PFSK-1 (cell line): ENCODE measurements around the gene CCDC106.

Experiments used
- FOXP2 ChIP-seq: optimal IDR thresholded peaks from 2 replicates; pipeline ENCODE3; 2011; ENCODE audit warnings: borderline replicate concordance, control low read depth, inconsistent platforms; ENCODE audit not compliant: insufficient read depth; ENCODE audit errors: extremely low read length, extremely low read depth
- POLR2AphosphoS5 ChIP-seq: IDR thresholded peaks from 2 replicates; pipeline ENCODE4 v1.6.1; 2012; ENCODE audit warnings: low read depth, mild to moderate bottlenecking, control low read depth, low read length, moderate library complexity
- SIN3A ChIP-seq: IDR thresholded peaks from 2 replicates; pipeline ENCODE4 v1.6.1; 2012; ENCODE audit warnings: mild to moderate bottlenecking, low read length, moderate library complexity, borderline replicate concordance; ENCODE audit not compliant: insufficient read depth
- TAF1 ChIP-seq: IDR thresholded peaks from 2 replicates; pipeline ENCODE4 v1.6.1; 2012; ENCODE audit warnings: low read length, control low read depth, borderline replicate concordance; ENCODE audit not compliant: insufficient read depth
- TF ChIP-seq, protein P1 (sequence below), 2 experiments: IDR thresholded peaks; 2 replicates each; pipeline versions ENCODE4 v1.6.1 to v1.8.0; 2011 to 2012; ENCODE audit warnings: low read depth in 2 of 2, low read length in 2 of 2, control low read depth in 1 of 2, inconsistent platforms in 1 of 2, mild to moderate bottlenecking in 1 of 2, moderate library complexity in 1 of 2; ENCODE audit not compliant: insufficient read depth in 1 of 2

Gene CCDC106

DNA sequence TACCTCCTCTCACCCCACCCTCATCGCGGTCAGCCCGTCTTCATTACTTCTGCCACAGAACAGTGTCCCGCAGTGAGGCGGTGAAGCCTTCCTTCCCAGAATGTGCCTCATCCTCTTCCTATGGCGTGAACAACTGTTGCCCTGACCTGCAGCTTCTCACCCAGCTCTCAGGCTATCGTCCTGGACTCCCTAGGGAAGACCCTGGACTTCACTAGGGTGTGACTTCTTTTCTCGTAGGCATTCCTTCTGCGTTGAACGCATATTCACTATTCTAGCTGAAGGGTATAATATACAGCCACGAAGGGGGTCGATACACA, 41.6 kb upstream of the CCDC106 start:
- TF ChIP-seq SIN3A (no peak), TAF1 (no peak), FOXP2 (no peak), POLR2AphosphoS5 (no peak)

DNA sequence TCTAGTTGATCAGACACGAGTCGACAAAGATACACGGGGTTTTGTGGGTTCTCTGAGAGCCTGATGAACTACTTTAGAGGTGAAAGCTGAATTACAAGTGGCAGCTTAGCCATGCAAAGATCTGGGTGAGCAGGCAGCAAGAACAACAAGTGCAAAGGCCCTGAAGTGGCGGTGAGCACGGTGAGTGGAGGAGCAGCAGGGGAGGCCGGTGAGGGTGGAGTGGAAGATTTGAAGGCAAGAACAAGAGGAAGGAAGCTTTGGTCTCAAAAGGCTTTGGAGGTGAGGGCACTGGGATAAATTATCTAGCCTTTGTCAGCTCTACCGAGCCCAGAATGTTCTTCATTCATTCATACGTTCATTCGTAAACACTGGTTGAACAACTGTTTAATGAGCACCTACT, 41.2 kb upstream of the CCDC106 start:
- TF ChIP-seq TAF1 (no peak), SIN3A (no peak), POLR2AphosphoS5 (no peak), FOXP2 (no peak)
- TF ChIP-seq, protein P1, sequence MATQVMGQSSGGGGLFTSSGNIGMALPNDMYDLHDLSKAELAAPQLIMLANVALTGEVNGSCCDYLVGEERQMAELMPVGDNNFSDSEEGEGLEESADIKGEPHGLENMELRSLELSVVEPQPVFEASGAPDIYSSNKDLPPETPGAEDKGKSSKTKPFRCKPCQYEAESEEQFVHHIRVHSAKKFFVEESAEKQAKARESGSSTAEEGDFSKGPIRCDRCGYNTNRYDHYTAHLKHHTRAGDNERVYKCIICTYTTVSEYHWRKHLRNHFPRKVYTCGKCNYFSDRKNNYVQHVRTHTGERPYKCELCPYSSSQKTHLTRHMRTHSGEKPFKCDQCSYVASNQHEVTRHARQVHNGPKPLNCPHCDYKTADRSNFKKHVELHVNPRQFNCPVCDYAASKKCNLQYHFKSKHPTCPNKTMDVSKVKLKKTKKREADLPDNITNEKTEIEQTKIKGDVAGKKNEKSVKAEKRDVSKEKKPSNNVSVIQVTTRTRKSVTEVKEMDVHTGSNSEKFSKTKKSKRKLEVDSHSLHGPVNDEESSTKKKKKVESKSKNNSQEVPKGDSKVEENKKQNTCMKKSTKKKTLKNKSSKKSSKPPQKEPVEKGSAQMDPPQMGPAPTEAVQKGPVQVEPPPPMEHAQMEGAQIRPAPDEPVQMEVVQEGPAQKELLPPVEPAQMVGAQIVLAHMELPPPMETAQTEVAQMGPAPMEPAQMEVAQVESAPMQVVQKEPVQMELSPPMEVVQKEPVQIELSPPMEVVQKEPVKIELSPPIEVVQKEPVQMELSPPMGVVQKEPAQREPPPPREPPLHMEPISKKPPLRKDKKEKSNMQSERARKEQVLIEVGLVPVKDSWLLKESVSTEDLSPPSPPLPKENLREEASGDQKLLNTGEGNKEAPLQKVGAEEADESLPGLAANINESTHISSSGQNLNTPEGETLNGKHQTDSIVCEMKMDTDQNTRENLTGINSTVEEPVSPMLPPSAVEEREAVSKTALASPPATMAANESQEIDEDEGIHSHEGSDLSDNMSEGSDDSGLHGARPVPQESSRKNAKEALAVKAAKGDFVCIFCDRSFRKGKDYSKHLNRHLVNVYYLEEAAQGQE (IDR thresholded peaks at IDR 0.05; ENCODE audit: insufficient read depth in 1 of 2, low read depth in 2 of 2, low read length in 2 of 2), result no peak

DNA sequence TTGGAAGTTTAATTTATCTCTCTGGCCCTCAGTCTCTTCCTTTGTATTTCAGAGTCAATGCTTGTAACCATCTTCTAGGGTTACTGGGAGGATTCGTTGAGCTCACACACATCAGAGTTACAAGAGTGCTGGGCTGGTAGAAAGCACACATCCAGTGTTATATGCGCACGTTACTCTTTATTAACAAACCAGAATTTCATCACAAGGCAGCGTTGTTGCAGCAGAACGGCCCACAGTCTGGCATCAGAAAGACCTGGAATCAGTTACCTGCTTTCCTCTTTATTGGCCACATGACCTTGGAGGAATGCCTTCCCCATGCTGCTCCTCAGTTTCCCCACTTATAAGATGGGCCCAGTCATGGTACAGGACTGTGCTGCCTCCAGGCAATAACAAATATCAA, 38.7 kb upstream of the CCDC106 start:
- no peak for TF ChIP-seq TAF1

DNA sequence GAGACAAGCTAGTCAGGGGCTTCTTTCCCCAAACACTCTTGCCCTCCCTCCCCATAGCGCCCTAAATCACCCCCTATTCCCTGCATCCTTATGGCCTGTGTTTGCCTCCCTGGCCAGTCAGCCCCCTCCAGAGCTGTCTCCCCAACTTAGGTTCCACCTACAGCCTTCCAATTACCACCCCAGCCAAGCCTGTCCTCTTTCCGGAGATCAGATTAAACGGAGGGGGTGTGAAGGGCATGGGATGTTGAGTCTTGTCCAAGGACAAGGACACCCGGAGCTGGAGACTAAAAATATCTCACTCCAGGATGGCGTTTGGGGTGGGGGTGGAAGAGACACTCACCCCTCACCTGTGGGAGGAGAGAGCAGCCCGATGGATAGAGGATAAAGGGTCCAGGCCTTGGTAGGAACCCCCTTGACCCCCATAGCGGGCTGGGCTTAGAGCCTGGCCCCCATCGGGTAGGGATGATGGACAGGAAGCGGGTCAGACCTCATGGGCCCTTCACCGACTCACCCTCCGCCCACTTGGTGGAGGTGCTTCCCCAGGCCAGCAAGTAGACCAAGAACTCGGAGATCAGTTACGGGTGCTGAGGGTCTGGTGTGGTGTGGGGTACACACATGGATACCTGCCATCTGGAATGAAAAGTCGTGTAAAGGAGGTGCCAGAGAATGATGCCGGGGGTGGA, 36.6 kb upstream of the CCDC106 start:
- no peak for TF ChIP-seq FOXP2
- TF ChIP-seq POLR2AphosphoS5, result no peak
- TF ChIP-seq, protein P1 (IDR thresholded peaks at IDR 0.05; ENCODE audit: insufficient read depth in 1 of 2, low read depth in 2 of 2, low read length in 2 of 2), result no peak

DNA sequence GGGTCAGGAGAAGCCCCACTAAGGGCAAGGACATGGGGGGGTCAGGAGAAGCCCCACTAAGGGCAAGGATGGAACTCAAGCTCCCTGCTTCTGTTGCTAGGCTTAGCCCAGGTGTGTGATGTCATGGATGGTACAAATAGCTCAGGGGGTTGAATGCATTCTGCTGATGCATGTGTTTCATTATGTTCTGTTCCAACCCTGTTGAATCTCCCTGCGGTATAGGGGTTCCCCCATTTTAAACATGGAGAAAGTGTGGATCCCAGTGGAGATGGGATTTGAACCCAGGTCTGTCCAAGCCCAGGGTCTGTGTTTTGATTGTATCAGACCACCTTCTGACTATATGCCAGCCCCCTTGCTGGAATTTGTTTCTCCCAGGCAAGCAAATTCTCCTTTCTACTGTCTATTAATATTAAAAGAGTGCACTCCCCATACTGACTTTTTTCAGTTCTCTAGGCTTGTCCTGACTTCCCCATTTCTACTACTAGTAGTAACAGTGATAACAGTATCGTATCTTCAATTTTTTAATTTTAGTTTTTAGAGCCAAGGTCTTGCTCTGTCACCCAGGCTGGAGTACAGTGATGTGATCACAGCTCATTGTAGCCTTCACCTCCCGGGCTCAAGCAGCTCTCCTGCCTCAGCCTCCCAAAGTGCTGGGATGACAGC, 35.9 kb upstream of the CCDC106 start:
- no peak for TF ChIP-seq TAF1

DNA sequence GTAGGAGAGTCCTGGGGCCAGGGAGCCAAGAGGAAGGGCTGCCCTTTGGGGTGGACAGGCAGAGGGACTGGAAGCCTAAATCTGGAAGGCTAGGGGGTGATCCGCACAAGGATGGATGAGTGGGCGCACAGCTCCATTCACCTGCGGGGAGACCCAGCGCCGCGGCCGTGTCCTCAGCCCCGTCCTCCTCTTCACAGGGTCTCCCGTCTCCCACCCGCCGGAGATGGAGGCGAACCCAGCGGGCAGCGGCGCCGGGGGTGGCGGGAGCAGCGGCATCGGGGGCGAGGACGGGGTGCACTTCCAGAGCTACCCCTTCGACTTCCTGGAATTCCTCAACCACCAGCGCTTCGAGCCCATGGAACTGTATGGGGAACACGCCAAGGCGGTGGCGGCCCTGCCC, 34.6 kb upstream of the CCDC106 start:
- TF ChIP-seq FOXP2 (no peak), SIN3A (no peak), TAF1 (no peak), POLR2AphosphoS5 (no peak)
- TF ChIP-seq, protein P1 (IDR thresholded peaks at IDR 0.05; ENCODE audit: insufficient read depth in 1 of 2, low read depth in 2 of 2, low read length in 2 of 2), result no peak

DNA sequence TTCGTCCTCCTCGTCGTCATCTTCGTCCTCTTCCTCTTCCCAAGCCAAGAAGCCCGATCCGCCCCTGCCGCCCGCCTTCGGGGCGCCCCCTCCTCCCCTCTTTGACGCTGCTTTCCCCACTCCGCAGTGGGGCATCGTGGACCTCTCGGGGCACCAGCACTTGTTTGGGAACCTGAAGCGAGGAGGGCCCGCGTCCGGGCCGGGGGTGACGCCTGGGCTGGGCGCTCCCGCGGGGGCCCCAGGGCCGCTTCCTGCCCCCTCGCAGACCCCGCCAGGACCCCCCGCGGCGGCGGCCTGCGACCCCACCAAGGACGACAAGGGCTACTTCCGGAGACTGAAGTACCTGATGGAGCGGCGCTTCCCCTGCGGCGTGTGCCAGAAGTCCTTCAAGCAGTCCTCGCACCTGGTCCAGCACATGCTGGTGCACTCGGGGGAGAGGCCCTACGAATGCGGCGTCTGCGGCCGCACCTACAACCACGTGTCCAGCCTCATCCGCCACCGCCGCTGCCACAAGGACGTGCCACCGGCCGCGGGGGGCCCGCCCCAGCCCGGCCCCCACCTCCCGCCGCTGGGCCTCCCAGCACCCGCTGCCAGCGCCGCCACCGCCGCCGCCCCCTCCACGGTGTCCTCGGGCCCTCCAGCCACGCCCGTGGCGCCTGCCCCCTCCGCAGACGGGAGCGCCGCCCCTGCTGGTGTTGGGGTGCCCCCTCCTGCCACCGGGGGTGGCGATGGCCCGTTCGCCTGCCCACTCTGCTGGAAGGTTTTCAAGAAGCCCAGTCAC, 33.9 kb upstream of the CCDC106 start:
- TF ChIP-seq, protein P1 (IDR thresholded peaks at IDR 0.05; ENCODE audit: insufficient read depth in 1 of 2, low read depth in 2 of 2, low read length in 2 of 2), result no peak
- TF ChIP-seq POLR2AphosphoS5 (no peak), SIN3A (no peak), FOXP2 (no peak), TAF1 (no peak)
